WTC11 (cell line): ENCODE data around the gene USP34. TPM values are rescaled to one million over a fixed set of nuclear protein-coding genes. Genes with fewer than 3 reads are reported as not detected.
A peak's percentile ranks its signal among the peaks of the same experiment; 100 is the strongest.

ENCODE experiments used
- EMX1 ChIP-seq: fragments of 250-450 bp; sonication (Bioruptor Pico); IDR thresholded peaks from 2 replicates; pipeline ENCODE4 v1.8.0; 2021; ENCODE audit warnings: mild to moderate bottlenecking
- FOXJ3 ChIP-seq: sonication (generic); formaldehyde crosslinking; IDR thresholded peaks from 2 replicates; pipeline ENCODE4 v1.9.0; 2021; ENCODE audit warnings: missing genetic modification reagents, mild to moderate bottlenecking, borderline replicate concordance
- FOXK1 ChIP-seq: sonication (generic); formaldehyde crosslinking; IDR thresholded peaks from 2 replicates; pipeline ENCODE4 v1.8.0; 2022; ENCODE audit warnings: mild to moderate bottlenecking, moderate library complexity, missing genetic modification reagents
- GABPB1 ChIP-seq: sonication (generic); formaldehyde crosslinking; IDR thresholded peaks from 2 replicates; pipeline ENCODE4 v1.8.1; 2023; ENCODE audit warnings: mild to moderate bottlenecking, missing genetic modification reagents
- HMGA2 ChIP-seq: fragments of 250-450 bp; sonication (Bioruptor Pico); IDR thresholded peaks from 2 replicates; pipeline ENCODE4 v1.4.0; 2021; ENCODE audit warnings: mild to moderate bottlenecking, moderate library complexity
- MXD4 ChIP-seq: fragments of 250-450 bp; sonication (Bioruptor Pico); IDR thresholded peaks from 2 replicates; pipeline ENCODE4 v1.8.0; 2021; ENCODE audit warnings: mild to moderate bottlenecking, moderate library complexity, borderline replicate concordance
- NFE2L1 ChIP-seq: sonication (generic); formaldehyde crosslinking; IDR thresholded peaks from 2 replicates; pipeline ENCODE4 v1.8.1; 2023; ENCODE audit warnings: missing genetic modification reagents
- PRRX2 ChIP-seq: fragments of 250-450 bp; sonication (Bioruptor Pico); IDR thresholded peaks from 2 replicates; pipeline ENCODE4 v1.8.0; 2021; ENCODE audit warnings: mild to moderate bottlenecking
- RELA ChIP-seq: sonication (generic); formaldehyde crosslinking; IDR thresholded peaks from 2 replicates; pipeline ENCODE4 v1.8.1; 2022; ENCODE audit warnings: missing genetic modification reagents, mild to moderate bottlenecking, borderline replicate concordance
- SMAD4 ChIP-seq: sonication (generic); formaldehyde crosslinking; IDR thresholded peaks from 2 replicates; pipeline ENCODE4 v1.8.0; 2022; ENCODE audit warnings: mild to moderate bottlenecking, missing genetic modification reagents
- ZNF121 ChIP-seq: sonication (generic); formaldehyde crosslinking; IDR thresholded peaks from 2 replicates; pipeline ENCODE4 v1.8.0; 2023; ENCODE audit warnings: missing genetic modification reagents
- ZNF263 ChIP-seq: sonication (generic); formaldehyde crosslinking; IDR thresholded peaks from 2 replicates; pipeline ENCODE4 v1.8.1; 2022; ENCODE audit warnings: low read depth, mild to moderate bottlenecking, moderate library complexity, missing genetic modification reagents
- total RNA-seq: library from RNA; stranded (reverse); gene quantifications from 3 replicates; pipeline ENCODE4 v1.2.3, GENCODE V29; 2021
- TF ChIP-seq, protein P1 (sequence below): sonication (generic); formaldehyde crosslinking; IDR thresholded peaks from 2 replicates; pipeline ENCODE4 v1.8.1; 2022; ENCODE audit warnings: mild to moderate bottlenecking, moderate library complexity, missing genetic modification reagents
- TF ChIP-seq, protein P2 (sequence below): sonication (generic); formaldehyde crosslinking; conservative IDR thresholded peaks from 2 replicates; pipeline ENCODE4 v1.8.1; 2022; ENCODE audit warnings: mild to moderate bottlenecking, missing genetic modification reagents
- TF ChIP-seq, protein P3 (sequence below): fragments of 250-450 bp; sonication (Bioruptor Pico); IDR thresholded peaks from 2 replicates; pipeline ENCODE4 v1.9.0; 2021; ENCODE audit warnings: mild to moderate bottlenecking
- TF ChIP-seq, protein P4 (sequence below): sonication (generic); formaldehyde crosslinking; IDR thresholded peaks from 2 replicates; pipeline ENCODE4 v1.8.1; 2023; ENCODE audit warnings: mild to moderate bottlenecking, missing genetic modification reagents, moderate library complexity
- TF ChIP-seq, protein P5 (sequence below): sonication (generic); formaldehyde crosslinking; conservative IDR thresholded peaks from 2 replicates; pipeline ENCODE4 v1.8.1; 2023; ENCODE audit warnings: mild to moderate bottlenecking, low read depth, missing genetic modification reagents, moderate library complexity
- TF ChIP-seq, protein P6 (sequence below): sonication (generic); formaldehyde crosslinking; IDR thresholded peaks from 2 replicates; pipeline ENCODE4 v1.8.0; 2023; ENCODE audit warnings: mild to moderate bottlenecking, missing genetic modification reagents
- TF ChIP-seq, protein P7 (sequence below): sonication (generic); formaldehyde crosslinking; IDR thresholded peaks from 2 replicates; pipeline ENCODE4 v1.8.1; 2023; ENCODE audit warnings: mild to moderate bottlenecking, missing genetic modification reagents
- TF ChIP-seq, protein P8 (sequence below): sonication (generic); formaldehyde crosslinking; IDR thresholded peaks from 2 replicates; pipeline ENCODE4 v1.8.0; 2022; ENCODE audit warnings: mild to moderate bottlenecking, missing genetic modification reagents
- TF ChIP-seq, protein P9 (sequence below): sonication (generic); formaldehyde crosslinking; IDR thresholded peaks from 2 replicates; pipeline ENCODE4 v1.8.1; 2023; ENCODE audit warnings: mild to moderate bottlenecking, missing genetic modification reagents, borderline replicate concordance

Gene USP34
- total RNA-seq, 1 experiment from 2014 or later = 92.3 TPM

DNA sequence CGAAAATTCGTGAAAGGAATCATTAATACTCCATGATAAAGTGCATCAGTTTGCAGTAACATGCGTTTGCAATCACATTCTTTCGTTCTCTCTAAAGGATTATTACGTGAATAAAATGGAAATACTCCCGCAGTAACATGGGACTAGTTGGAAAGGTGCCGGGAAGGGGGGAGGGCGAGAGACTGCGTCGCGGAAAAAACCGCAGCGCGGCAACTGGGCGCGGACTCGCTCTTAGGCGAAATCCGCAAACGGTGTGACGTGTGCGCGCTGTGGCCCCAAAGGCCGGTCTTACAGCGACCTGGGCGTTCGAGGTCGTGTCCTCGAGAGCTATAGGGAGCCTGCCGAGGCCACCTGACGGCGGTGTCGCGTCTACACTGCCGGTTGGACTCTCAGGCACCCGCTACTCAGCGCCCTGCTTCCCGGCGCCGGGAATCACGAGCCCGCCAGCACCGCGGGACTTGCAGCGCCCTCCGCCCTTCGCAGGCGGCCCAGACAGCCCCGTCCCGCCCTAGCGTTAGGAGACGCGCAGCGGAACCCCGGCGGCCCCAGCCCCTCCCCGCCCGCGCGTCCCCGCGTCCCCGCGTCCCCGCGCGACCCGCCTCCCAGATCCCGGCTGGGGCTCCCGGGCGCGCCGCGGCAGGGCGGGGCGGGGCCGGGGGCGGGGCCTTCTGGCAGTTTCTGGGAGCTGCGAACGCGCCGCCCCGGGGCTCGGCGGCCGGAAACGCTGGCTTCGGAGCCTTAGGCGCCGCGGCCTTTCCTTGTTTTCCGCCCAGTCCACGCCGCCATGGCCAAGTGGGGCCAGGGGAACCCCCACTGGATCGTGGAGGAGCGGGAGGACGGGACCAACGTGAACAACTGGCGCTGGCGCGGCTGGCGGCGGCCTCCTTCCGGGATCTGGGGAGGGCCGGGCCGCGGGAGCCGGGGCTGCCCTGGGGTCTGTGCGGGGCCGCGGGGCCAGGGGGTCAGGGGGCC lies 293.8 kb downstream of the USP34 start (continued):
- TF ChIP-seq, protein P1, sequence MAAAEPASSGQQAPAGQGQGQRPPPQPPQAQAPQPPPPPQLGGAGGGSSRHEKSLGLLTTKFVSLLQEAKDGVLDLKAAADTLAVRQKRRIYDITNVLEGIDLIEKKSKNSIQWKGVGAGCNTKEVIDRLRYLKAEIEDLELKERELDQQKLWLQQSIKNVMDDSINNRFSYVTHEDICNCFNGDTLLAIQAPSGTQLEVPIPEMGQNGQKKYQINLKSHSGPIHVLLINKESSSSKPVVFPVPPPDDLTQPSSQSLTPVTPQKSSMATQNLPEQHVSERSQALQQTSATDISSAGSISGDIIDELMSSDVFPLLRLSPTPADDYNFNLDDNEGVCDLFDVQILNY (CRISPR knock-in tag) = peak; percentile 87
- TF ChIP-seq NFE2L1 (CRISPR knock-in tag) (no peak), FOXK1 (CRISPR knock-in tag) (peak; percentile 71), ZNF121 (CRISPR knock-in tag) (peak; percentile 67), EMX1 (CRISPR knock-in tag) (peak; percentile 13; the same call in 1 of the 2 replicates), ZNF263 (CRISPR knock-in tag) (peak; percentile 14; the same call in 1 of the 2 replicates), MXD4 (CRISPR knock-in tag) (no peak), FOXJ3 (CRISPR knock-in tag) (no peak), HMGA2 (CRISPR knock-in tag) (no peak), RELA (CRISPR knock-in tag) (no peak), PRRX2 (no peak), SMAD4 (CRISPR knock-in tag) (no peak), GABPB1 (CRISPR knock-in tag) (peak; percentile 60)
- TF ChIP-seq, protein P2, sequence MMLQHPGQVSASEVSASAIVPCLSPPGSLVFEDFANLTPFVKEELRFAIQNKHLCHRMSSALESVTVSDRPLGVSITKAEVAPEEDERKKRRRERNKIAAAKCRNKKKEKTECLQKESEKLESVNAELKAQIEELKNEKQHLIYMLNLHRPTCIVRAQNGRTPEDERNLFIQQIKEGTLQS (CRISPR knock-in tag) = no peak
- TF ChIP-seq, protein P3, sequence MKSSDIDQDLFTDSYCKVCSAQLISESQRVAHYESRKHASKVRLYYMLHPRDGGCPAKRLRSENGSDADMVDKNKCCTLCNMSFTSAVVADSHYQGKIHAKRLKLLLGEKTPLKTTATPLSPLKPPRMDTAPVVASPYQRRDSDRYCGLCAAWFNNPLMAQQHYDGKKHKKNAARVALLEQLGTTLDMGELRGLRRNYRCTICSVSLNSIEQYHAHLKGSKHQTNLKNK = no peak
- TF ChIP-seq, protein P4, sequence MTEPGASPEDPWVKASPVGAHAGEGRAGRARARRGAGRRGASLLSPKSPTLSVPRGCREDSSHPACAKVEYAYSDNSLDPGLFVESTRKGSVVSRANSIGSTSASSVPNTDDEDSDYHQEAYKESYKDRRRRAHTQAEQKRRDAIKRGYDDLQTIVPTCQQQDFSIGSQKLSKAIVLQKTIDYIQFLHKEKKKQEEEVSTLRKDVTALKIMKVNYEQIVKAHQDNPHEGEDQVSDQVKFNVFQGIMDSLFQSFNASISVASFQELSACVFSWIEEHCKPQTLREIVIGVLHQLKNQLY (CRISPR knock-in tag) = no peak
- TF ChIP-seq, protein P5, sequence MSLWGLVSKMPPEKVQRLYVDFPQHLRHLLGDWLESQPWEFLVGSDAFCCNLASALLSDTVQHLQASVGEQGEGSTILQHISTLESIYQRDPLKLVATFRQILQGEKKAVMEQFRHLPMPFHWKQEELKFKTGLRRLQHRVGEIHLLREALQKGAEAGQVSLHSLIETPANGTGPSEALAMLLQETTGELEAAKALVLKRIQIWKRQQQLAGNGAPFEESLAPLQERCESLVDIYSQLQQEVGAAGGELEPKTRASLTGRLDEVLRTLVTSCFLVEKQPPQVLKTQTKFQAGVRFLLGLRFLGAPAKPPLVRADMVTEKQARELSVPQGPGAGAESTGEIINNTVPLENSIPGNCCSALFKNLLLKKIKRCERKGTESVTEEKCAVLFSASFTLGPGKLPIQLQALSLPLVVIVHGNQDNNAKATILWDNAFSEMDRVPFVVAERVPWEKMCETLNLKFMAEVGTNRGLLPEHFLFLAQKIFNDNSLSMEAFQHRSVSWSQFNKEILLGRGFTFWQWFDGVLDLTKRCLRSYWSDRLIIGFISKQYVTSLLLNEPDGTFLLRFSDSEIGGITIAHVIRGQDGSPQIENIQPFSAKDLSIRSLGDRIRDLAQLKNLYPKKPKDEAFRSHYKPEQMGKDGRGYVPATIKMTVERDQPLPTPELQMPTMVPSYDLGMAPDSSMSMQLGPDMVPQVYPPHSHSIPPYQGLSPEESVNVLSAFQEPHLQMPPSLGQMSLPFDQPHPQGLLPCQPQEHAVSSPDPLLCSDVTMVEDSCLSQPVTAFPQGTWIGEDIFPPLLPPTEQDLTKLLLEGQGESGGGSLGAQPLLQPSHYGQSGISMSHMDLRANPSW = no peak
- TF ChIP-seq, protein P6, sequence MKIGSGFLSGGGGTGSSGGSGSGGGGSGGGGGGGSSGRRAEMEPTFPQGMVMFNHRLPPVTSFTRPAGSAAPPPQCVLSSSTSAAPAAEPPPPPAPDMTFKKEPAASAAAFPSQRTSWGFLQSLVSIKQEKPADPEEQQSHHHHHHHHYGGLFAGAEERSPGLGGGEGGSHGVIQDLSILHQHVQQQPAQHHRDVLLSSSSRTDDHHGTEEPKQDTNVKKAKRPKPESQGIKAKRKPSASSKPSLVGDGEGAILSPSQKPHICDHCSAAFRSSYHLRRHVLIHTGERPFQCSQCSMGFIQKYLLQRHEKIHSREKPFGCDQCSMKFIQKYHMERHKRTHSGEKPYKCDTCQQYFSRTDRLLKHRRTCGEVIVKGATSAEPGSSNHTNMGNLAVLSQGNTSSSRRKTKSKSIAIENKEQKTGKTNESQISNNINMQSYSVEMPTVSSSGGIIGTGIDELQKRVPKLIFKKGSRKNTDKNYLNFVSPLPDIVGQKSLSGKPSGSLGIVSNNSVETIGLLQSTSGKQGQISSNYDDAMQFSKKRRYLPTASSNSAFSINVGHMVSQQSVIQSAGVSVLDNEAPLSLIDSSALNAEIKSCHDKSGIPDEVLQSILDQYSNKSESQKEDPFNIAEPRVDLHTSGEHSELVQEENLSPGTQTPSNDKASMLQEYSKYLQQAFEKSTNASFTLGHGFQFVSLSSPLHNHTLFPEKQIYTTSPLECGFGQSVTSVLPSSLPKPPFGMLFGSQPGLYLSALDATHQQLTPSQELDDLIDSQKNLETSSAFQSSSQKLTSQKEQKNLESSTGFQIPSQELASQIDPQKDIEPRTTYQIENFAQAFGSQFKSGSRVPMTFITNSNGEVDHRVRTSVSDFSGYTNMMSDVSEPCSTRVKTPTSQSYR (CRISPR knock-in tag) = no peak; the same call in 1 of the 2 replicates
- TF ChIP-seq, protein P7, sequence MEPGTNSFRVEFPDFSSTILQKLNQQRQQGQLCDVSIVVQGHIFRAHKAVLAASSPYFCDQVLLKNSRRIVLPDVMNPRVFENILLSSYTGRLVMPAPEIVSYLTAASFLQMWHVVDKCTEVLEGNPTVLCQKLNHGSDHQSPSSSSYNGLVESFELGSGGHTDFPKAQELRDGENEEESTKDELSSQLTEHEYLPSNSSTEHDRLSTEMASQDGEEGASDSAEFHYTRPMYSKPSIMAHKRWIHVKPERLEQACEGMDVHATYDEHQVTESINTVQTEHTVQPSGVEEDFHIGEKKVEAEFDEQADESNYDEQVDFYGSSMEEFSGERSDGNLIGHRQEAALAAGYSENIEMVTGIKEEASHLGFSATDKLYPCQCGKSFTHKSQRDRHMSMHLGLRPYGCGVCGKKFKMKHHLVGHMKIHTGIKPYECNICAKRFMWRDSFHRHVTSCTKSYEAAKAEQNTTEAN (CRISPR knock-in tag) = 0 out of 2 replicates have a peak, but pooled peaks have one; percentile 15
- TF ChIP-seq, protein P8, sequence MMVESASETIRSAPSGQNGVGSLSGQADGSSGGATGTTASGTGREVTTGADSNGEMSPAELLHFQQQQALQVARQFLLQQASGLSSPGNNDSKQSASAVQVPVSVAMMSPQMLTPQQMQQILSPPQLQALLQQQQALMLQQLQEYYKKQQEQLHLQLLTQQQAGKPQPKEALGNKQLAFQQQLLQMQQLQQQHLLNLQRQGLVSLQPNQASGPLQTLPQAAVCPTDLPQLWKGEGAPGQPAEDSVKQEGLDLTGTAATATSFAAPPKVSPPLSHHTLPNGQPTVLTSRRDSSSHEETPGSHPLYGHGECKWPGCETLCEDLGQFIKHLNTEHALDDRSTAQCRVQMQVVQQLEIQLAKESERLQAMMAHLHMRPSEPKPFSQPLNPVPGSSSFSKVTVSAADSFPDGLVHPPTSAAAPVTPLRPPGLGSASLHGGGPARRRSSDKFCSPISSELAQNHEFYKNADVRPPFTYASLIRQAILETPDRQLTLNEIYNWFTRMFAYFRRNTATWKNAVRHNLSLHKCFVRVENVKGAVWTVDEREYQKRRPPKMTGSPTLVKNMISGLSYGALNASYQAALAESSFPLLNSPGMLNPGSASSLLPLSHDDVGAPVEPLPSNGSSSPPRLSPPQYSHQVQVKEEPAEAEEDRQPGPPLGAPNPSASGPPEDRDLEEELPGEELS (CRISPR knock-in tag) = peak; percentile 77
- TF ChIP-seq, protein P9, sequence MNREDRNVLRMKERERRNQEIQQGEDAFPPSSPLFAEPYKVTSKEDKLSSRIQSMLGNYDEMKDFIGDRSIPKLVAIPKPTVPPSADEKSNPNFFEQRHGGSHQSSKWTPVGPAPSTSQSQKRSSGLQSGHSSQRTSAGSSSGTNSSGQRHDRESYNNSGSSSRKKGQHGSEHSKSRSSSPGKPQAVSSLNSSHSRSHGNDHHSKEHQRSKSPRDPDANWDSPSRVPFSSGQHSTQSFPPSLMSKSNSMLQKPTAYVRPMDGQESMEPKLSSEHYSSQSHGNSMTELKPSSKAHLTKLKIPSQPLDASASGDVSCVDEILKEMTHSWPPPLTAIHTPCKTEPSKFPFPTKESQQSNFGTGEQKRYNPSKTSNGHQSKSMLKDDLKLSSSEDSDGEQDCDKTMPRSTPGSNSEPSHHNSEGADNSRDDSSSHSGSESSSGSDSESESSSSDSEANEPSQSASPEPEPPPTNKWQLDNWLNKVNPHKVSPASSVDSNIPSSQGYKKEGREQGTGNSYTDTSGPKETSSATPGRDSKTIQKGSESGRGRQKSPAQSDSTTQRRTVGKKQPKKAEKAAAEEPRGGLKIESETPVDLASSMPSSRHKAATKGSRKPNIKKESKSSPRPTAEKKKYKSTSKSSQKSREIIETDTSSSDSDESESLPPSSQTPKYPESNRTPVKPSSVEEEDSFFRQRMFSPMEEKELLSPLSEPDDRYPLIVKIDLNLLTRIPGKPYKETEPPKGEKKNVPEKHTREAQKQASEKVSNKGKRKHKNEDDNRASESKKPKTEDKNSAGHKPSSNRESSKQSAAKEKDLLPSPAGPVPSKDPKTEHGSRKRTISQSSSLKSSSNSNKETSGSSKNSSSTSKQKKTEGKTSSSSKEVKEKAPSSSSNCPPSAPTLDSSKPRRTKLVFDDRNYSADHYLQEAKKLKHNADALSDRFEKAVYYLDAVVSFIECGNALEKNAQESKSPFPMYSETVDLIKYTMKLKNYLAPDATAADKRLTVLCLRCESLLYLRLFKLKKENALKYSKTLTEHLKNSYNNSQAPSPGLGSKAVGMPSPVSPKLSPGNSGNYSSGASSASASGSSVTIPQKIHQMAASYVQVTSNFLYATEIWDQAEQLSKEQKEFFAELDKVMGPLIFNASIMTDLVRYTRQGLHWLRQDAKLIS = no peak
